ENCODE data around the gene RAB25. TPM values are rescaled to one million over a fixed set of nuclear protein-coding genes. Genes with fewer than 3 reads are reported as not detected.

Gene RAB25
- total RNA-seq, 1 donor from 2014 or later: 52.1 TPM

- no peaks in the 10 kb centered on the region for H3K9me3 ChIP-seq
- H3K4me1 ChIP-seq: peaks cover 67% of the 10 kb centered on the region
- no peak overlapping the region for H3K4me3 ChIP-seq
- no peaks in the 10 kb centered on the region for H3K27me3 ChIP-seq
- TF ChIP-seq CTCF (IDR thresholded peaks at IDR 0.05): no peak
- no peak for TF ChIP-seq POLR2AphosphoS5 (IDR thresholded peaks at IDR 0.05; ENCODE audit: insufficient read depth in 1 of 2, low read depth in 1 of 2)
- no peak for TF ChIP-seq POLR2A (IDR thresholded peaks at IDR 0.05)
- no peak overlapping the region for H3K27ac ChIP-seq
- no peak for DNase-seq (ENCODE audit: extremely low spot score in 2 of 2)
- H3K36me3 ChIP-seq: no peaks in the 10 kb centered on the region
- intact Hi-C loops (cut with DNase I): no loop called here
Measured at GRCh38 chr1:156099282-156099681, 38.3 kb downstream of the RAB25 start.

DNA sequence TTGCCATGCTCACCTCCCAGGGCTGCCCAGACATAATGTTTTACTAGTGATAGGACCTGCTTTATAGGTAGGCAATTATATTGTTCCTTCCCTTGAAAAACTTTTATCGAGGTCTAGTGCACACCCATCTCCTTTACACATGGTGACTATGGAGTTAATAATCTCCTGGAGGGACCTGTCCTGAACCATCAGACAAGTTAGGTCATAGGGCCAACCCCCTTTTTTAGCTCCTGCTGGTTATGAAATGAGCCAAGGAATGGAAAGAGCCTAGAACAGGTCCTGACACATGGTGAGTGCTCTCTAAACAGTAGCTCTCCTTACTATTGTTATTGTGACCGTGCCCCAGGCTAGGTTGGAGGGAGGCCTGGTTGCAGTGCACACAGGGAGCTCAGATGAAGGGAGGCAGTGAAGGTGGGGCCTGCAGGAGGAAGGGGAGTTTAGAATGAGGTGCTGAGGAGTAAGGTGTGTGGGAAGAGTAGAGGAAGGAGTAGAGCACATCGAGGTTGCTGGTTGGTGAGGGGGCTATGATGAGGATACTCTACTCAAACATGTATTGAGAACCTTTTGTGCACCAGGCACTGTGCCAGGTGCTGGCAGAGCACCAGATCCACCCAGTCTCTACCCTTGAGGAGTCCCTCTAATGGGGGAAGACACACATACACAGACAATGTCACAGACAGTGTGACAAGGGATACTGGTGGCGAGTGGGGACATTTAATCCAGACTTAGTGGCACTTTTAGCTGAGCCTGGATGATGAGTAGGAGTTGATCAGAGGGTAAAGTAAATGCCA lies 39.4 kb downstream of the RAB25 start:
- no peak for DNase-seq (ENCODE audit: extremely low spot score in 2 of 2)
- H3K9me3 ChIP-seq: no peaks in the 10 kb centered on the region
- no peaks in the 10 kb centered on the region for H3K27me3 ChIP-seq
- no peaks in the 10 kb centered on the region for H3K36me3 ChIP-seq
- no peak overlapping the region for H3K4me3 ChIP-seq
- intact Hi-C loops (cut with DNase I): no loop called here
- TF ChIP-seq POLR2A (IDR thresholded peaks at IDR 0.05): no peak
- TF ChIP-seq POLR2AphosphoS5 (IDR thresholded peaks at IDR 0.05; ENCODE audit: insufficient read depth in 1 of 2, low read depth in 1 of 2): no peak
- H3K4me1 ChIP-seq: peaks cover 78% of the 10 kb centered on the region
- H3K27ac ChIP-seq: peak overlapping the region; percentile 99

GRCh38 chr1:156101880-156102279 lies 40.9 kb downstream of the RAB25 start:
- Histone ChIP-seq H3K9me3 (no peaks in the 10 kb centered on the region), H3K4me3 (no peak overlapping the region), H3K4me1 (peaks cover 75% of the 10 kb centered on the region), H3K36me3 (no peaks in the 10 kb centered on the region), H3K27me3 (no peaks in the 10 kb centered on the region), H3K27ac (peak overlapping the region; percentile 99)
- DNase-seq (ENCODE audit: extremely low spot score in 2 of 2): no peak
- TF ChIP-seq POLR2AphosphoS5 (IDR thresholded peaks at IDR 0.05; ENCODE audit: insufficient read depth in 1 of 2, low read depth in 1 of 2) (no peak), CTCF (IDR thresholded peaks at IDR 0.05) (no peak), POLR2A (IDR thresholded peaks at IDR 0.05) (no peak)
- intact Hi-C loops (cut with DNase I): no loop called here

DNA sequence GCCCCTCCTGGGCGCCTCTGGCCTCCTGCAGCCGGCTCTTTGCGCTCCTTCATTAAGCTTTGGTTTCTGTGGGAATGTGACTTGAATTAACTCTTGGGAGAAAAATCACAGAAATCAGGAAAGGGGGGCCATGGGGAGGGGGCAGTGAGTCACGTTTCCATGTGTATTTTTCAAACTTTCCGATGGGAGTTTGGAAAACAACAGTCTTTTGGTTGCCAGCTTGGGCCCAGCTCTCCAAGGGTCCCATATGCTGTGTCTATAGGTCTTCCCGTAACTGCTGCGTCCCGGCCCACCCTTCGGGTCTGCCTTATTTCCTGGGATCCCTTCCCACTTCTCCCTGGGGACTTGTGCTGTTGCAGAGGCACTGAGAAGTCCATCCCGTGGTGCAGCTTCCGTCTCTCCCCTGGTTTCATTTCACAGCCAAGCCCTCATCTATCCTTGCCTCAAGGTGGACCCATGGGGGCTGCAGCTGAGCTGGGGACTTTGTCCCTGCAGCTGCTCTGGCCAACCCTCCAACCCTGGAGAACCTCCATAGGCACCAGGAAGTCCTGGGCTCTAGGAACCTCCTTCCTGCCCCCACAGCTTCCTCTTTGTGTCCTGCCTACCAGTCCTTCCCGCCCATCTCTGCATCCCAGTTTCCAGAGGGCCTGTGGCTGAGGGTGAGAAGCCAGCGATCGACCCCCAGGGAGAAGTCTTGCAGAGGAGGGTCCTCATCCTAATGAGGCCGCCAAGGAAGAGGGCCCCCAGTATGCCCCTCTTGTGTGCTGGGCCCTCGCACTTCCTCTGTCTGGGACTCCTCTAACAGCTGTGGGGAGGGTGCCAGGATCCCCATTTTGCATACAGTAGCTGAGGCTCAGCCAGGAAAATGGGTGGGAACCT lies 41.9 kb downstream of the RAB25 start:
- DNase-seq (ENCODE audit: extremely low spot score in 2 of 2): no peak
- no peaks in the 10 kb centered on the region for H3K36me3 ChIP-seq
- H3K4me1 ChIP-seq: peaks cover 70% of the 10 kb centered on the region
- intact Hi-C loops (cut with DNase I): no loop called here
- H3K4me3 ChIP-seq: no peak overlapping the region
- TF ChIP-seq POLR2AphosphoS5 (IDR thresholded peaks at IDR 0.05; ENCODE audit: insufficient read depth in 1 of 2, low read depth in 1 of 2) (no peak), POLR2A (IDR thresholded peaks at IDR 0.05) (no peak), CTCF (IDR thresholded peaks at IDR 0.05) (no peak)
- no peaks in the 10 kb centered on the region for H3K9me3 ChIP-seq
- peak overlapping the region; percentile 99 for H3K27ac ChIP-seq
- no peaks in the 10 kb centered on the region for H3K27me3 ChIP-seq

GRCh38 chr1:156103521-156103947 lies 42.6 kb downstream of the RAB25 start:
- no peaks in the 10 kb centered on the region for H3K9me3 ChIP-seq
- H3K27ac ChIP-seq: peak overlapping the region; percentile 99
- no peaks in the 10 kb centered on the region for H3K36me3 ChIP-seq
- H3K27me3 ChIP-seq: no peaks in the 10 kb centered on the region
- intact Hi-C loops (cut with DNase I): no loop called here
- TF ChIP-seq POLR2AphosphoS5 (IDR thresholded peaks at IDR 0.05; ENCODE audit: insufficient read depth in 1 of 2, low read depth in 1 of 2) (no peak), CTCF (IDR thresholded peaks at IDR 0.05) (no peak), POLR2A (IDR thresholded peaks at IDR 0.05) (no peak)
- no peak for DNase-seq (ENCODE audit: extremely low spot score in 2 of 2)
- H3K4me3 ChIP-seq: peak overlapping the region in 1 of 2 donors; percentile 17
- H3K4me1 ChIP-seq: peaks cover 69% of the 10 kb centered on the region
